ENCODE data around the gene DBR1.

DBR1 gene

DNA sequence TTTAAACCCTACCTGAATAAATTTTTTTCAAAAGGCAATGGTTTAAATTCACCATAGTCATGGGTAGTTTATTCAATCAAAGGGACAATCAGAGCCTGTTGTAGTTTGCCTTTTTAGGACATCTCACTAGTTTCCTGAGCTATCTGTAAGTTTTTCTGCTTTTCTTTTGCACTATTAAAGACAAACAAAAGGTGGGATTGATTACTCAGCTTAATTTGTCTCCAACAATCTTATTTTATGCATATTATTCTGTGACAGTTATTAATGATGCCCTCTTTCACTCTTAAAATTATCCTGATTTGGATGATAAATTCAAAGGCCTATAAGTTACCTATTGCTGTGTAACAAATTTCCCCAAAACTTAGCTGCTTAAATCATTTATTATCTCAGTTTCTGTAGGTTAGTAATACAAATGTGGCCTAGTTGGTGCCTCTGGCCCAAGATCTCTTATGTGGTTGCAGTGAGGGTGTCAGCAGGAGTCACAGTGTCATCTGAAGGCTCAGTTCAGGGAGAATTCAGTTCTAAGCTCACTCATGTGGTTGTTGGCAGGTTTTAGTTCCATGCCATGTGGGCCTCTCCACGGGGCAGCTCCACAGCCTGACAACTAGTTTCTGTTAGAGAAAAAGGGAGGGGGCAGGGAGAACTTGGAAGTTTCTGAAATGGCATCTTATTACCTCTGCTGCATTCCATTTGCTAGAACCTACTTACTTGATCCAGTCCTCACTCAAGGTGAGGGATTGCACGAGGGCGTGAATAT, 28.4 kb upstream of the DBR1 start:
- CTCF ChIA-PET = no interaction called here
- no peak for DNase-seq (ENCODE audit: extremely low spot score)
- POLR2A ChIA-PET = interaction anchor here (0.9 kb wide), 1 partner anchor 13 kb away, joined by 3 read pairs; no protein-coding TSS in a partner anchor
- TF ChIP-seq BHLHE40 (IDR thresholded peaks at IDR 0.05; ENCODE audit: borderline replicate concordance) (no peak), L3MBTL2 (conservative IDR thresholded peaks at IDR 0.05) (no peak), ZNF384 (IDR thresholded peaks at IDR 0.05) (no peak), ARNT (IDR thresholded peaks at IDR 0.05) (no peak), SUZ12 (IDR thresholded peaks at IDR 0.05) (no peak), CTBP1 (IDR thresholded peaks at IDR 0.05; ENCODE audit: borderline replicate concordance) (no peak), ELF4 (IDR thresholded peaks at IDR 0.05) (no peak), SP1 (IDR thresholded peaks at IDR 0.05) (no peak), LEF1 (IDR thresholded peaks at IDR 0.05; ENCODE audit: borderline replicate concordance) (no peak), FOXK2 (IDR thresholded peaks at IDR 0.05) (no peak), FOXA1 (IDR thresholded peaks at IDR 0.05) (no peak), HDGF (IDR thresholded peaks at IDR 0.05; ENCODE audit: borderline replicate concordance) (no peak), TARDBP (IDR thresholded peaks at IDR 0.05) (no peak), NFRKB (IDR thresholded peaks at IDR 0.05) (no peak)
- TF ChIP-seq, protein P1, sequence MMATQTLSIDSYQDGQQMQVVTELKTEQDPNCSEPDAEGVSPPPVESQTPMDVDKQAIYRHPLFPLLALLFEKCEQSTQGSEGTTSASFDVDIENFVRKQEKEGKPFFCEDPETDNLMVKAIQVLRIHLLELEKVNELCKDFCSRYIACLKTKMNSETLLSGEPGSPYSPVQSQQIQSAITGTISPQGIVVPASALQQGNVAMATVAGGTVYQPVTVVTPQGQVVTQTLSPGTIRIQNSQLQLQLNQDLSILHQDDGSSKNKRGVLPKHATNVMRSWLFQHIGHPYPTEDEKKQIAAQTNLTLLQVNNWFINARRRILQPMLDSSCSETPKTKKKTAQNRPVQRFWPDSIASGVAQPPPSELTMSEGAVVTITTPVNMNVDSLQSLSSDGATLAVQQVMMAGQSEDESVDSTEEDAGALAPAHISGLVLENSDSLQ (IDR thresholded peaks at IDR 0.05) = no peak

DNA sequence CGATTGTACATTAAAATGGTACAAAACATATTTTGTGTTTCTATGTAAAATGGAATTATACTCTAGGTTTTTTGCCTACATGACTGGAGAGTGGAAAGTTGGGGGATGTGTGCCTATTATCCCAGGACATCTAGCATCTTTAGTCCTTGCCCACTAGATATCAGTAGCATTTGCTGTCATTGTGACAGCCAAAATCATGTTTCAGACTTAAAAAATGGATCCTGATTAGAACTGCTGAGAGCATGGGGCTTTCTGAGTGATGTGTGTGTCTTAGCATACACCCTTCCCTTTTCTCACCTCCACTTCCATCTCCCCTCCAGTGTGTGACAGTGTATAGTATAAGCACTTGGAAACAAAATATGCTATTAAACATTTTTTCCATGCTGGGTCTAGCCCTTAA, 25.7 kb upstream of the DBR1 start:
- no peak for DNase-seq (ENCODE audit: extremely low spot score)
- TF ChIP-seq, protein P1 (IDR thresholded peaks at IDR 0.05) = no peak
- TF ChIP-seq FOXM1 (IDR thresholded peaks at IDR 0.05; ENCODE audit: borderline replicate concordance) = no peak
- no peak for TF ChIP-seq FOXK2 (IDR thresholded peaks at IDR 0.05)
- TF ChIP-seq TARDBP (IDR thresholded peaks at IDR 0.05) = no peak
- TF ChIP-seq BHLHE40 (IDR thresholded peaks at IDR 0.05; ENCODE audit: borderline replicate concordance) = no peak
- TF ChIP-seq ZNF384 (IDR thresholded peaks at IDR 0.05) = no peak
- no peak for TF ChIP-seq ELF4 (IDR thresholded peaks at IDR 0.05)
- no peak for TF ChIP-seq LEF1 (IDR thresholded peaks at IDR 0.05; ENCODE audit: borderline replicate concordance)
- no peak for TF ChIP-seq L3MBTL2 (conservative IDR thresholded peaks at IDR 0.05)
- ChIA-PET POLR2A (no interaction called here), CTCF (no interaction called here)

DNA sequence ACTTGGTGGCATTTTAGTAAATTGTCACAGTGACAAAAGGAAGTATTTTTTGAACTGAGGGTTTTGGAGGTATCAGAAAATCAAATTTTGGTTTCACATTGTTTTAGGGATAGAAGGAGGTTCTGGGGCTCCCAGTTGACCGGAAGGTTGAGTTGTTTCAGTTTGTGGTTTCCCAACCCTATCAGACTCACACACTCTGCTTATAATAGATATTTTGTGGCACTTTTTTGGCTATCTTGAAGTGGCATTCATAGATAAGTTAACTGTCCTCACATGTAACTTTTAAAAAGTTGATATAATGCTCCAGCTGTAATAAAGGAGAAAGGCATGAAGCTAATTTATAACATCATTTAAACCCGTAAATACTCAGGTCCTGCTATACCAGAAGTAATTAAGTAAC, 25.1 kb upstream of the DBR1 start:
- ChIA-PET CTCF (no interaction called here), POLR2A (no interaction called here)
- no peak for DNase-seq (ENCODE audit: extremely low spot score)
- no peak for TF ChIP-seq FOXK2 (IDR thresholded peaks at IDR 0.05)
- TF ChIP-seq ELF4 (IDR thresholded peaks at IDR 0.05) = no peak
- no peak for TF ChIP-seq CTBP1 (IDR thresholded peaks at IDR 0.05; ENCODE audit: borderline replicate concordance)
- TF ChIP-seq BHLHE40 (IDR thresholded peaks at IDR 0.05; ENCODE audit: borderline replicate concordance) = no peak
- no peak for TF ChIP-seq FOXM1 (IDR thresholded peaks at IDR 0.05; ENCODE audit: borderline replicate concordance)
- no peak for TF ChIP-seq NFRKB (IDR thresholded peaks at IDR 0.05)
- TF ChIP-seq FOXA1 (IDR thresholded peaks at IDR 0.05) = no peak
- no peak for TF ChIP-seq LEF1 (IDR thresholded peaks at IDR 0.05; ENCODE audit: borderline replicate concordance)
- TF ChIP-seq ARNT (IDR thresholded peaks at IDR 0.05) = no peak
- TF ChIP-seq SP1 (IDR thresholded peaks at IDR 0.05) = no peak
- TF ChIP-seq HDGF (IDR thresholded peaks at IDR 0.05; ENCODE audit: borderline replicate concordance) = no peak
- no peak for TF ChIP-seq L3MBTL2 (conservative IDR thresholded peaks at IDR 0.05)
- TF ChIP-seq, protein P1 (IDR thresholded peaks at IDR 0.05) = no peak
- no peak for TF ChIP-seq SUZ12 (IDR thresholded peaks at IDR 0.05)
- TF ChIP-seq TARDBP (IDR thresholded peaks at IDR 0.05) = no peak

DNA sequence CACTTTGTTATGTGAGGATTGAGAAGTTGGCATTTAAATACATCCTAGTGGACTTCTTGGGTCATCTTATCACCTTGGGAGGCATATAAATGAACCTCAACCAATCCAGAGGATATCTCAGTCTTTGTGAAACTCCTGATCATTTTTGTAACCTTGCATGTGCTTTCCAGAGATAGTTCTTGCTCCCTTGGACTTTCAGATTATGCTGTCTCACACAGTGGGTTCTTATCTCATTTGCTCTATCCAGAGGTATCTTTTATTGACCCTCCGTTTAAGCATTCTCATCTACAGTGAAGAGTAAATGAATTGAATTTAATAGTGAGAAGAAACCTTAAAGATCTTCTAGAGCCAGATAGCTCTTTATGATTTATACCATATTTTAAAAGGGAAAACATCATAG, 22.8 kb upstream of the DBR1 start:
- no peak for DNase-seq (ENCODE audit: extremely low spot score)
- ChIA-PET CTCF (no interaction called here), POLR2A (interaction anchor here (0.8 to 2.7 kb wide), 2 partner anchors 10 to 11 kb away, joined by 3 to 9 read pairs; partner anchors contain the start of gene ARMC8)
- TF ChIP-seq L3MBTL2 (conservative IDR thresholded peaks at IDR 0.05) (no peak), ARNT (IDR thresholded peaks at IDR 0.05) (no peak), FOXK2 (IDR thresholded peaks at IDR 0.05) (no peak), HDGF (IDR thresholded peaks at IDR 0.05; ENCODE audit: borderline replicate concordance) (no peak), ZNF384 (IDR thresholded peaks at IDR 0.05) (no peak), BHLHE40 (IDR thresholded peaks at IDR 0.05; ENCODE audit: borderline replicate concordance) (no peak), FOXM1 (IDR thresholded peaks at IDR 0.05; ENCODE audit: borderline replicate concordance) (no peak), CTBP1 (IDR thresholded peaks at IDR 0.05; ENCODE audit: borderline replicate concordance) (no peak), ELF4 (IDR thresholded peaks at IDR 0.05) (no peak), SUZ12 (IDR thresholded peaks at IDR 0.05) (no peak), TARDBP (IDR thresholded peaks at IDR 0.05) (no peak), FOXA1 (IDR thresholded peaks at IDR 0.05) (no peak), SP1 (IDR thresholded peaks at IDR 0.05) (no peak), LEF1 (IDR thresholded peaks at IDR 0.05; ENCODE audit: borderline replicate concordance) (no peak), NFRKB (IDR thresholded peaks at IDR 0.05) (no peak)
- TF ChIP-seq, protein P1 (IDR thresholded peaks at IDR 0.05) = no peak

DNA sequence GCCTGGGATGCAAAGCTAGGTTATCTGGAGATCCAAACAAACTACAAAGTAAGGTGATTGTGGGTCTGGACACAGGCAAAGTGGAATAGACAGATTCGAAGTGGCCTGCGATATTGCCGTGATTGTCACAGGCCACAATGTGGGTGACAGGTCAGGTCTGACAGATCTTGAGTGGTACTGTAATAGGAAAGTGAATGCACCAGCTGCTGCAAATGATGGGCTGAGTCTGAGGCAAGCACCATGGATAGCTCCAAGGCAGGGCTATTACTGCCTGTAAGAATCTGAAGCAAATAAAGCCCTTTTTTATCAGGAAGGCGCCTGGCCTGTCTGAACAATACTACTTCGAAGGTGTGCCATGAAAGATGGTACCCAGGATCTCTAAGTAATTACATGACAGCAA, 22.3 kb upstream of the DBR1 start:
- TF ChIP-seq FOXM1 (IDR thresholded peaks at IDR 0.05; ENCODE audit: borderline replicate concordance) (no peak), FOXK2 (IDR thresholded peaks at IDR 0.05) (no peak), HDGF (IDR thresholded peaks at IDR 0.05; ENCODE audit: borderline replicate concordance) (no peak), SP1 (IDR thresholded peaks at IDR 0.05) (no peak), TARDBP (IDR thresholded peaks at IDR 0.05) (no peak), ARNT (IDR thresholded peaks at IDR 0.05) (no peak), L3MBTL2 (conservative IDR thresholded peaks at IDR 0.05) (no peak), NFRKB (IDR thresholded peaks at IDR 0.05) (no peak), FOXA1 (IDR thresholded peaks at IDR 0.05) (no peak), BHLHE40 (IDR thresholded peaks at IDR 0.05; ENCODE audit: borderline replicate concordance) (no peak), ELF4 (IDR thresholded peaks at IDR 0.05) (no peak), ZNF384 (IDR thresholded peaks at IDR 0.05) (no peak), SUZ12 (IDR thresholded peaks at IDR 0.05) (no peak), CTBP1 (IDR thresholded peaks at IDR 0.05; ENCODE audit: borderline replicate concordance) (no peak), LEF1 (IDR thresholded peaks at IDR 0.05; ENCODE audit: borderline replicate concordance) (no peak)
- TF ChIP-seq, protein P1 (IDR thresholded peaks at IDR 0.05) = no peak
- ChIA-PET CTCF (interaction anchor here (0.6 kb wide), 1 partner anchor 85 kb away, joined by 3 read pairs; no protein-coding TSS in a partner anchor), POLR2A (interaction anchor here (0.8 to 2.7 kb wide), 2 partner anchors 9 to 10 kb away, joined by 3 to 9 read pairs; partner anchors contain the start of gene ARMC8)
- no peak for DNase-seq (ENCODE audit: extremely low spot score)

All from HEK293T (cell line).